ENCODE data around the gene TCF23. TPM values are rescaled to one million over a fixed set of nuclear protein-coding genes. Genes with fewer than 3 reads are reported as not detected.

TCF23 gene
- total and polyA plus RNA-seq, 12 donors: under 0.01 to 0.35 (median 0.08) TPM; not detected in 3

DNA sequence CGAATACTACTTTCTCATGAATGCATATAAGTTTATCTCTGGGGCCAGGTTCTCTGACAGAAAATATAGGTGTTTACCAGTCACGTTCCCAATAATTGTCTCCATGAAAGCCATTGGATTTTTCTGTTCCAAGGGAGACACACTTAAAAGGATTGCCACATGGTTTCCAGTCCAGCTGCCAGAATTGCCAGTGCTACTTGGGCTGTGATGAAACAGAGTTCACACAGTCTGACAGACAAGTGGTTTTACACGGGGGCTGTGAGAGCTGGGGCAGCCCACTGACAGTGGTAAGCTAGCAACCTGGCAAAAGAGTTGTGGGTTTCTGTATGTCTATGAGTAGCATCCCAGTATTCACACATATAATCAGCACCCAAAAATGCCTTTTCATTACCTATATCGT lies 35.3 kb downstream of the TCF23 start:
- Histone ChIP-seq H3K36me3 (replicated peaks in 1 of 2) (no peaks in the 10 kb centered on the region), H3K27ac (peak overlapping the region in 2 of 5 donors; percentile 70 to 85), H3K9me3 (replicated peaks in 1 of 3) (no peaks in the 10 kb centered on the region), H3K4me3 (no peak overlapping the region), H3K27me3 (no peaks in the 10 kb centered on the region), H3K4me1 (replicated peaks in 1 of 2) (peaks cover 0 to 7% of the 10 kb centered on the region in 2 donors)
- DNase-seq: peak in 2 of 7 donors; percentile 19 to 57
- WGBS, 4 donors: 54 to 71% (median 66%) methylated on average over 4 of the region's 4 CpGs
- TF ChIP-seq POLR2A (IDR thresholded peaks at IDR 0.05): no peak
- TF ChIP-seq, protein P1, sequence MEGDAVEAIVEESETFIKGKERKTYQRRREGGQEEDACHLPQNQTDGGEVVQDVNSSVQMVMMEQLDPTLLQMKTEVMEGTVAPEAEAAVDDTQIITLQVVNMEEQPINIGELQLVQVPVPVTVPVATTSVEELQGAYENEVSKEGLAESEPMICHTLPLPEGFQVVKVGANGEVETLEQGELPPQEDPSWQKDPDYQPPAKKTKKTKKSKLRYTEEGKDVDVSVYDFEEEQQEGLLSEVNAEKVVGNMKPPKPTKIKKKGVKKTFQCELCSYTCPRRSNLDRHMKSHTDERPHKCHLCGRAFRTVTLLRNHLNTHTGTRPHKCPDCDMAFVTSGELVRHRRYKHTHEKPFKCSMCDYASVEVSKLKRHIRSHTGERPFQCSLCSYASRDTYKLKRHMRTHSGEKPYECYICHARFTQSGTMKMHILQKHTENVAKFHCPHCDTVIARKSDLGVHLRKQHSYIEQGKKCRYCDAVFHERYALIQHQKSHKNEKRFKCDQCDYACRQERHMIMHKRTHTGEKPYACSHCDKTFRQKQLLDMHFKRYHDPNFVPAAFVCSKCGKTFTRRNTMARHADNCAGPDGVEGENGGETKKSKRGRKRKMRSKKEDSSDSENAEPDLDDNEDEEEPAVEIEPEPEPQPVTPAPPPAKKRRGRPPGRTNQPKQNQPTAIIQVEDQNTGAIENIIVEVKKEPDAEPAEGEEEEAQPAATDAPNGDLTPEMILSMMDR (IDR thresholded peaks at IDR 0.05): no peak
- intact Hi-C loops (cut with DNase I): no loop called here

DNA sequence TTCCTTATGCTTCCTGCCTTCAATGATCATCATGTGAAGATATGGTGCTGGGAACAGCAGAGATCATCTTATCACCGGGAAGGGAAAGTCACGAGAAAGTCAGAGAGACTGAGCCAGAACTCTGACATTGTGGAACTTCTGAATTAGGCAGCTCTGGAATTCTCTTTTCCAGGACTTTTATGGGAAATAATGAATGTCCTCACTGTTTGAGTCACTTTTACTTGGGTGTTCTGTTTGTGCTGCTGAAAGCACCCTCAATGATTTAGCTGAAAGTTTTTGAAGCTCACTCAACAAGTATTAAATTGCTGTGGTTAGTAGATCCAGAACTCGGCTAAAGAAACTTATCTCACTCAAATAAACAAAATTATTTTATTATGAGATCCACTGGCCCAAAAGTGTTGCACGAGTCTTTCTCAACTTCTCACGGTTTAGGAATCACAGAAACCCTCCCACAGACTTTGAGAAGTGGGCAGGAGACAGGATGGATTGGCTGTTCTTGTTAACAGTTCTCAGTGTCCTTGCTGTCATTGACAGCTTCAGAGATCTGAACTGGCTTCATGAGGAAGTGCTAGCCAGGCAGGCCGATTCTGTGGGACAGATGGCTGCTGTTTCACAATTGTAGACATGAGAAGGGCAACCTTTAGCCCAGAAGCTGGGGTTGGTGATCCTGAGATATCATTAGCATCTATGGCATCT lies 36.7 kb downstream of the TCF23 start:
- intact Hi-C loops (cut with DNase I): no loop called here
- peak in 5 of 7 donors; percentile 20 to 69 (median 38) for DNase-seq
- WGBS, 4 donors: 42 to 48% (median 47%) methylated on average over 6 of the region's 6 CpGs

DNA sequence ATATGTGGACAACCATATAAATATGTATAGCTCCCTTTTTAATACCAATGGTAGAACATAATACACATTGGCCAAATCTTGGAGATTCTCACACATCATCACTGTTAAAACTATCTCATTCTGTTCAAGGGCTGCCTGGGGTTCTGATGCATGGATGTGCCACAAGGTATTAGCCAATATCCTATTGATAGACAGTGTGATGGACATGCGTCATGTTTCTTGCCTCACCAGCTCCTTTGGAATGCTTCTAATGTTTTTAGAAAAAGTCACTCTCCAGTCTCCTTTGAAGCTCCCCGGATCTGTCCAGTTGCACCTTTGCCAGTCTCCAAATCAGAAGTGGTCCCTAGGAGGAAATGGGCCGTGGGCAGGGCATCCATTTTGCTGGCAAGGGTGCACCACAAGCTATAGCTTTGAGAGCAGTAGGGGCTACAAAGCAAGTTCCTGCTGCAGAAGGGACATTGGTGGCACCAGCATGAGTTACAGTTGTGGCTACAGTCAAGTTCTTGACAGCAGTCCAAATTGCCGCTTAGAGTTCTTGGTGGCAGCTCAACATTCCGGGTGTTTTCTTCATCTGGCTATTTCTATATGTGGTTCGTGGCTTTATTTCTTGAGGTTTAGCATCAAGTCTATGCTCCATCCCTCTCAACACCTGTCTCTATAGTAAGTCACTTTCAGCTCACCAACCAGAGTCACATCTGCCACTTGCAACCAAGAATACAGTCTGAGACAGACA lies 38.0 kb downstream of the TCF23 start:
- 59 to 77% (median 66%) methylated on average over 6 of the region's 6 CpGs for WGBS, 4 donors
- Histone ChIP-seq H3K4me1 (replicated peaks in 1 of 2) (no peaks in the 10 kb centered on the region), H3K27ac (peak overlapping the region in 2 of 5 donors; percentile 30 to 62), H3K4me3 (no peak overlapping the region), H3K36me3 (replicated peaks in 1 of 2) (no peaks in the 10 kb centered on the region), H3K27me3 (no peaks in the 10 kb centered on the region), H3K9me3 (replicated peaks in 1 of 3) (no peaks in the 10 kb centered on the region)
- intact Hi-C loops (cut with DNase I): no loop called here
- TF ChIP-seq, protein P1 (IDR thresholded peaks at IDR 0.05): no peak
- TF ChIP-seq POLR2A (IDR thresholded peaks at IDR 0.05): no peak
- no peak for DNase-seq

More for the DNA sequence above, 36.7 kb downstream of the TCF23 start:
- Histone ChIP-seq H3K4me3 (no peak overlapping the region), H3K9me3 (replicated peaks in 1 of 3) (no peaks in the 10 kb centered on the region), H3K4me1 (replicated peaks in 1 of 2) (no peaks in the 10 kb centered on the region), H3K36me3 (replicated peaks in 1 of 2) (no peaks in the 10 kb centered on the region), H3K27me3 (no peaks in the 10 kb centered on the region), H3K27ac (peak overlapping the region in 3 of 5 donors; percentile 27 to 85 (median 70))
- TF ChIP-seq, protein P1 (IDR thresholded peaks at IDR 0.05): no peak
- TF ChIP-seq POLR2A (IDR thresholded peaks at IDR 0.05): no peak

DNA sequence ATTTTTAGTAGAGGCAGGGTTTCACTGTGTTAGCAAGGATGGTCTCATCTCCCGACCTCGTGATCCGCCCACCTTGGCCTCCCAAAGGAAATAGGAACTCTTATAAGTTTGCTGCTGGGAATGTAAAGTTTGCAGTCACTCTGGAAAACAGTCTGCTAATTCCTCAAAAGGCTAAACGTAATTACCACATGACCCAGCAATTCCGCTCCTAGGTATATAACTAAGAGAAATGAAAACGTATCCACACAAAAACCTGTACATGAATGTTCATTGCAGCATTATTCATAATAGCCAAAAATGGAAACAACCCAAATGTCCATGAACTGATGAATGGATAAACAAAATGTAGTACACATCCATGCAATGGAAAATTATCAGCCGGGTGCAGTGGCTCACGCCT lies 41.2 kb downstream of the TCF23 start:
- Histone ChIP-seq H3K27ac (no peak overlapping the region), H3K9me3 (replicated peaks in 1 of 3) (no peaks in the 10 kb centered on the region), H3K4me3 (no peak overlapping the region), H3K36me3 (replicated peaks in 1 of 2) (no peaks in the 10 kb centered on the region), H3K27me3 (no peaks in the 10 kb centered on the region), H3K4me1 (replicated peaks in 1 of 2) (no peaks in the 10 kb centered on the region)
- TF ChIP-seq, protein P1 (IDR thresholded peaks at IDR 0.05): no peak
- no peak for TF ChIP-seq POLR2A (IDR thresholded peaks at IDR 0.05)
- intact Hi-C loops (cut with DNase I): loop anchor here (2.0 to 5.0 kb wide), 2 partner anchors 88 to 91 kb away; no protein-coding TSS in a partner anchor
- DNase-seq: no peak
- 82 to 91% (median 87%) methylated on average over 8 of the region's 8 CpGs for WGBS, 4 donors

Data from adrenal gland (tissue), 12 donors.